Activated T-helper 17 cell treated with anti-CD3 and anti-CD28 coated beads, Interleukin-2, amount 50 U/mL, for 72 hours (primary cell): Measurements from ENCODE around the gene SPEF1. TPM values are rescaled to one million over a fixed set of nuclear protein-coding genes. Genes with fewer than 3 reads are reported as not detected.

Experiments
- ATAC-seq: fragments of 150-1000 bp; cut with Tn5 transposase; replicated peaks from 2 replicates; pipeline ENCODE4 v1.10.0; 2021; ENCODE audit warnings: mild to moderate bottlenecking, moderate library complexity
- H3K27ac Mint-ChIP-seq: one replicate; pipeline ENCODE4 v1.8.0; 2022; ENCODE audit warnings: mixed read lengths
- H3K27me3 Mint-ChIP-seq: one replicate; pipeline ENCODE4 v1.8.0; 2022; ENCODE audit warnings: mixed read lengths
- H3K36me3 Mint-ChIP-seq: one replicate; pipeline ENCODE4 v1.8.0; 2022; ENCODE audit warnings: low read depth, mild to moderate bottlenecking, mixed read lengths
- H3K4me1 Mint-ChIP-seq: one replicate; pipeline ENCODE4 v1.8.0; 2022; ENCODE audit warnings: mixed read lengths
- H3K4me3 Mint-ChIP-seq: one replicate; pipeline ENCODE4 v1.8.0; 2022; ENCODE audit warnings: mild to moderate bottlenecking, mixed read lengths
- H3K9me3 Mint-ChIP-seq: one replicate; pipeline ENCODE4 v1.8.0; 2022; ENCODE audit warnings: mixed read lengths
- total RNA-seq, 2 donors: library from RNA; stranded (reverse); gene quantifications; one replicate each; pipeline ENCODE4 v1.2.3, GENCODE V29; 2022

The SPEF1 gene
- total RNA-seq, 2 donors from 2014 or later, result 0.24 TPM

- no peaks in the 10 kb centered on the region for H3K27me3 Mint-ChIP-seq
- no peaks in the 10 kb centered on the region for H3K9me3 Mint-ChIP-seq
- peak; percentile 94 for ATAC-seq
- H3K4me1 Mint-ChIP-seq, result peaks cover 23% of the 10 kb centered on the region
- H3K36me3 Mint-ChIP-seq, result peaks cover 10% of the 10 kb centered on the region
- H3K4me3 Mint-ChIP-seq, result peak within 1 kb of the TSS; percentile 77
- H3K27ac Mint-ChIP-seq, result peak within 1 kb of the TSS; percentile 71
These were observed 5.5 kb upstream of the SPEF1 start, which contains the start of gene CENPB for GRCh38 chr20:3786665-3787323. Gene CENPB (minus strand): TSS chr20:3786740. CDS start chr20:3786483, 257 bp downstream.

- H3K9me3 Mint-ChIP-seq, result no peaks in the 10 kb centered on the region
- peaks cover 10% of the 10 kb centered on the region for H3K36me3 Mint-ChIP-seq
- H3K4me3 Mint-ChIP-seq, result peak overlapping the region; percentile 68
- H3K27ac Mint-ChIP-seq, result no peak overlapping the region
- H3K4me1 Mint-ChIP-seq, result peaks cover 30% of the 10 kb centered on the region
- ATAC-seq, result peak; percentile 44
- H3K27me3 Mint-ChIP-seq, result no peaks in the 10 kb centered on the region
These were observed 4.9 kb upstream of the SPEF1 start for GRCh38 chr20:3786126-3786484.

GRCh38 chr20:3785240-3786125 lies 4.2 kb upstream of the SPEF1 start:
- Mint-ChIP-seq H3K36me3 (peaks cover 10% of the 10 kb centered on the region), H3K27me3 (no peaks in the 10 kb centered on the region), H3K4me1 (peaks cover 36% of the 10 kb centered on the region), H3K27ac (peak overlapping the region; percentile 75), H3K4me3 (peak overlapping the region; percentile 75), H3K9me3 (no peaks in the 10 kb centered on the region)
- ATAC-seq, result no peak

- Mint-ChIP-seq H3K27me3 (no peaks in the 10 kb centered on the region), H3K4me1 (peaks cover 38% of the 10 kb centered on the region), H3K9me3 (no peaks in the 10 kb centered on the region), H3K4me3 (peak overlapping the region; percentile 75), H3K27ac (peak overlapping the region; percentile 75), H3K36me3 (peaks cover 10% of the 10 kb centered on the region)
- ATAC-seq, result no peak
These were observed 3.6 kb upstream of the SPEF1 start for GRCh38 chr20:3784863-3785239.

GRCh38 chr20:3784216-3784853 lies 3.1 kb upstream of the SPEF1 start:
- H3K9me3 Mint-ChIP-seq, result no peaks in the 10 kb centered on the region
- no peaks in the 10 kb centered on the region for H3K27me3 Mint-ChIP-seq
- peaks cover 38% of the 10 kb centered on the region for H3K4me1 Mint-ChIP-seq
- H3K27ac Mint-ChIP-seq, result peak overlapping the region; percentile 75
- H3K36me3 Mint-ChIP-seq, result peaks cover 10% of the 10 kb centered on the region
- peak overlapping the region; percentile 75 for H3K4me3 Mint-ChIP-seq
- ATAC-seq, result no peak

GRCh38 chr20:3783511-3784195 lies 2.4 kb upstream of the SPEF1 start:
- peak overlapping the region; percentile 2 for H3K27ac Mint-ChIP-seq
- H3K4me1 Mint-ChIP-seq, result peaks cover 32% of the 10 kb centered on the region
- H3K4me3 Mint-ChIP-seq, result peak overlapping the region; percentile 75
- no peaks in the 10 kb centered on the region for H3K27me3 Mint-ChIP-seq
- peaks cover 10% of the 10 kb centered on the region for H3K36me3 Mint-ChIP-seq
- ATAC-seq, result no peak
- H3K9me3 Mint-ChIP-seq, result no peaks in the 10 kb centered on the region

- Mint-ChIP-seq H3K4me1 (peaks cover 30% of the 10 kb centered on the region), H3K36me3 (peaks cover 10% of the 10 kb centered on the region), H3K27me3 (no peaks in the 10 kb centered on the region), H3K4me3 (no peak overlapping the region), H3K27ac (peak overlapping the region; percentile 2), H3K9me3 (no peaks in the 10 kb centered on the region)
- ATAC-seq, result no peak
These were observed 1.8 kb upstream of the SPEF1 start for GRCh38 chr20:3783068-3783489.

GRCh38 chr20:3782597-3782996 lies 1.3 kb upstream of the SPEF1 start:
- H3K9me3 Mint-ChIP-seq, result no peaks in the 10 kb centered on the region
- H3K4me3 Mint-ChIP-seq, result no peak overlapping the region
- H3K4me1 Mint-ChIP-seq, result peaks cover 28% of the 10 kb centered on the region
- H3K27me3 Mint-ChIP-seq, result no peaks in the 10 kb centered on the region
- H3K36me3 Mint-ChIP-seq, result peaks cover 10% of the 10 kb centered on the region
- H3K27ac Mint-ChIP-seq, result no peak overlapping the region
- ATAC-seq, result no peak

GRCh38 chr20:3778976-3779375 lies 2.3 kb downstream of the SPEF1 start:
- Mint-ChIP-seq H3K36me3 (no peaks in the 10 kb centered on the region), H3K4me1 (peaks cover 16% of the 10 kb centered on the region), H3K27ac (no peak overlapping the region), H3K9me3 (no peaks in the 10 kb centered on the region), H3K4me3 (peak overlapping the region; percentile 78), H3K27me3 (no peaks in the 10 kb centered on the region)
- ATAC-seq, result no peak

GRCh38 chr20:3777716-3778629 lies 3.3 kb downstream of the SPEF1 start:
- ATAC-seq, result peak; percentile 88
- no peaks in the 10 kb centered on the region for H3K36me3 Mint-ChIP-seq
- H3K27ac Mint-ChIP-seq, result peak overlapping the region; percentile 49
- H3K4me1 Mint-ChIP-seq, result peaks cover 16% of the 10 kb centered on the region
- no peaks in the 10 kb centered on the region for H3K27me3 Mint-ChIP-seq
- H3K9me3 Mint-ChIP-seq, result no peaks in the 10 kb centered on the region
- peak overlapping the region; percentile 78 for H3K4me3 Mint-ChIP-seq

- Mint-ChIP-seq H3K27me3 (no peaks in the 10 kb centered on the region), H3K36me3 (no peaks in the 10 kb centered on the region), H3K4me3 (peak overlapping the region; percentile 78), H3K27ac (peak overlapping the region; percentile 49), H3K4me1 (peaks cover 16% of the 10 kb centered on the region), H3K9me3 (no peaks in the 10 kb centered on the region)
- peak; percentile 62 for ATAC-seq
These were observed 3.9 kb downstream of the SPEF1 start for GRCh38 chr20:3777381-3777715.

GRCh38 chr20:3775457-3776108 lies 5.7 kb downstream of the SPEF1 start:
- no peak overlapping the region for H3K4me3 Mint-ChIP-seq
- H3K36me3 Mint-ChIP-seq, result no peaks in the 10 kb centered on the region
- H3K4me1 Mint-ChIP-seq, result peaks cover 2% of the 10 kb centered on the region
- no peaks in the 10 kb centered on the region for H3K9me3 Mint-ChIP-seq
- peak; percentile 25 for ATAC-seq
- no peak overlapping the region for H3K27ac Mint-ChIP-seq
- H3K27me3 Mint-ChIP-seq, result no peaks in the 10 kb centered on the region

GRCh38 chr20:3771552-3772058 lies 9.6 kb downstream of the SPEF1 start:
- H3K4me1 Mint-ChIP-seq, result peaks cover 7% of the 10 kb centered on the region
- no peaks in the 10 kb centered on the region for H3K27me3 Mint-ChIP-seq
- H3K9me3 Mint-ChIP-seq, result no peaks in the 10 kb centered on the region
- H3K4me3 Mint-ChIP-seq, result no peak overlapping the region
- no peaks in the 10 kb centered on the region for H3K36me3 Mint-ChIP-seq
- H3K27ac Mint-ChIP-seq, result no peak overlapping the region
- no peak for ATAC-seq
